NCI-H524 treated with DMSO at 0.1 percent for 48 hours (cell line): ENCODE data around the gene PSMD14.
"Not testable (repeated sequence)": the region's sequence is repeated elsewhere in the genome, so short reads cannot be mapped to it uniquely, and the experiment has no call there.

Experiments used
- DNase-seq: peaks from one replicate; lab custom pipeline; 2025; lab: John Stamatoyannopoulos, UW

PSMD14 gene

GRCh38 chr2:161337247-161337646, 29.0 kb downstream of the PSMD14 start:
- peak; percentile 54 for DNase-seq

GRCh38 chr2:161339532-161339931, 31.3 kb downstream of the PSMD14 start:
- DNase-seq = not testable (repeated sequence)

GRCh38 chr2:161340930-161341413, 32.7 kb downstream of the PSMD14 start:
- DNase-seq = not testable (repeated sequence)

GRCh38 chr2:161343235-161343634, 35.0 kb downstream of the PSMD14 start:
- DNase-seq = no peak

GRCh38 chr2:161344692-161345091, 36.5 kb downstream of the PSMD14 start:
- no peak for DNase-seq

- DNase-seq = no peak
Observed at GRCh38 chr2:161351678-161352077, 43.5 kb downstream of the PSMD14 start.

GRCh38 chr2:161352719-161353118, 44.5 kb downstream of the PSMD14 start:
- peak; percentile 6 for DNase-seq

- no peak for DNase-seq
Observed at GRCh38 chr2:161353543-161353942, 45.3 kb downstream of the PSMD14 start.

- DNase-seq = no peak
Observed at GRCh38 chr2:161354106-161354505, 45.9 kb downstream of the PSMD14 start.

GRCh38 chr2:161355106-161355505, 46.9 kb downstream of the PSMD14 start:
- DNase-seq = no peak

GRCh38 chr2:161355983-161356382, 47.8 kb downstream of the PSMD14 start:
- DNase-seq = no peak

GRCh38 chr2:161357097-161357496, 48.9 kb downstream of the PSMD14 start:
- DNase-seq = no peak

GRCh38 chr2:161358838-161359237, 50.6 kb downstream of the PSMD14 start:
- no peak for DNase-seq

GRCh38 chr2:161360095-161360654, 52.0 kb downstream of the PSMD14 start:
- DNase-seq = not testable (repeated sequence)

- no peak for DNase-seq
Observed at GRCh38 chr2:161362568-161363166, 54.4 kb downstream of the PSMD14 start.

- DNase-seq = no peak
Observed at GRCh38 chr2:161367675-161368074, 59.5 kb downstream of the PSMD14 start.

- no peak for DNase-seq
Observed at GRCh38 chr2:161369311-161369710, 61.1 kb downstream of the PSMD14 start.

- no peak for DNase-seq
Observed at GRCh38 chr2:161370981-161371380, 62.8 kb downstream of the PSMD14 start.

- no peak for DNase-seq
Observed at GRCh38 chr2:161371869-161372268, 63.6 kb downstream of the PSMD14 start.

GRCh38 chr2:161373942-161374341, 65.7 kb downstream of the PSMD14 start:
- DNase-seq = no peak

GRCh38 chr2:161374446-161374845, 66.2 kb downstream of the PSMD14 start:
- no peak for DNase-seq

GRCh38 chr2:161379740-161380139, 71.5 kb downstream of the PSMD14 start:
- DNase-seq = no peak

GRCh38 chr2:161381546-161381945, 73.3 kb downstream of the PSMD14 start:
- no peak for DNase-seq

- DNase-seq = no peak
Observed at GRCh38 chr2:161382747-161383146, 74.5 kb downstream of the PSMD14 start.
